ENCODE measurements around the gene SIRPA. TPM values are rescaled to one million over a fixed set of nuclear protein-coding genes. Genes with fewer than 3 reads are reported as not detected.

The SIRPA gene
- total and polyA plus RNA-seq, 2 of the 4 experiments (the other 2 are of a cell fraction): 9.9 to 40.2 TPM

GRCh38 chr20:1932971-1933370 lies 37.8 kb downstream of the SIRPA start:
- intact Hi-C loops (cut with micrococcal nuclease): no loop called here
- no peak overlapping the region for H3K56ac ChIP-seq (ENCODE audit: extremely low read depth, insufficient read depth, low read length)
- H3K79me1 ChIP-seq (ENCODE audit: low read depth in 1 of 2, low read length in 2 of 2): no peaks in the 10 kb centered on the region
- no CpG with 5 or more reads among the region's 2 CpGs for WGBS, 2 experiments (ENCODE audit: extremely low coverage in 2 of 2, insufficient read length in 1 of 2)
- ATAC-seq (ENCODE audit: low read depth) (no peak), DNase-seq (no peak)
- H3K23ac ChIP-seq (ENCODE audit: low read depth, low read length): no peak overlapping the region
- H2BK15ac ChIP-seq (ENCODE audit: low read depth, low read length): no peak overlapping the region
- peaks cover 3% of the 10 kb centered on the region; the same call in 1 of the 2 replicates for H4K20me1 ChIP-seq (ENCODE audit: insufficient read depth, low read length)
- H3K4me3 ChIP-seq (ENCODE audit: insufficient read depth, low read depth, low read length): no peak overlapping the region
- ChIA-PET POLR2A (ENCODE audit: unreplicated experiment) (no interaction called here), CTCF (no interaction called here)
- H3K27ac ChIP-seq (ENCODE audit: insufficient read depth, low read length): no peak overlapping the region
- no peak overlapping the region for H3K9ac ChIP-seq (ENCODE audit: low read depth, low read length)
- H4K5ac ChIP-seq (ENCODE audit: low read depth, low read length): no peak overlapping the region
- H2AK5ac ChIP-seq (ENCODE audit: low read depth, low read length): no peak overlapping the region
- H3K27me3 ChIP-seq (ENCODE audit: control insufficient read depth, insufficient read depth, low read length): no peaks in the 10 kb centered on the region
- BruUV-seq (replicated peaks): no TSS peak
- H4K91ac ChIP-seq (ENCODE audit: insufficient read depth, low read depth, low read length): no peak overlapping the region
- peaks cover 7% of the 10 kb centered on the region for H3K9me1 ChIP-seq (ENCODE audit: insufficient read depth, low read length)
- TF ChIP-seq CEBPB (IDR thresholded peaks at IDR 0.05; ENCODE audit: low read depth, low read length) (no peak), BHLHE40 (IDR thresholded peaks at IDR 0.05; ENCODE audit: low read depth, low read length) (no peak), CHD1 (IDR thresholded peaks at IDR 0.05; ENCODE audit: low read depth, low read length) (no peak), MAZ (IDR thresholded peaks at IDR 0.05; ENCODE audit: borderline replicate concordance, low read depth, low read length) (no peak), RCOR1 (IDR thresholded peaks at IDR 0.05; ENCODE audit: insufficient replicate concordance, low read length) (no peak), RFX5 (IDR thresholded peaks at IDR 0.05; ENCODE audit: low read depth, low read length) (no peak), RAD21 (IDR thresholded peaks at IDR 0.05; ENCODE audit: low read length) (no peak), CTCF (conservative IDR thresholded peaks at IDR 0.05; ENCODE audit: low read depth, low read length) (no peak), NFE2L2 (IDR thresholded peaks at IDR 0.05; ENCODE audit: low read depth, low read length) (no peak), POLR2A (IDR thresholded peaks at IDR 0.05; ENCODE audit: low read depth, low read length) (no peak), FOS (IDR thresholded peaks at IDR 0.05; ENCODE audit: low read depth, low read length) (no peak), MXI1 (IDR thresholded peaks at IDR 0.05; ENCODE audit: borderline replicate concordance, low read depth, low read length) (no peak), MAFK (IDR thresholded peaks at IDR 0.05; ENCODE audit: low read depth, low read length) (no peak), USF2 (IDR thresholded peaks at IDR 0.05; ENCODE audit: low read depth, low read length) (no peak), SMC3 (IDR thresholded peaks at IDR 0.05; ENCODE audit: low read depth, low read length) (no peak)
- TF ChIP-seq, protein P1, sequence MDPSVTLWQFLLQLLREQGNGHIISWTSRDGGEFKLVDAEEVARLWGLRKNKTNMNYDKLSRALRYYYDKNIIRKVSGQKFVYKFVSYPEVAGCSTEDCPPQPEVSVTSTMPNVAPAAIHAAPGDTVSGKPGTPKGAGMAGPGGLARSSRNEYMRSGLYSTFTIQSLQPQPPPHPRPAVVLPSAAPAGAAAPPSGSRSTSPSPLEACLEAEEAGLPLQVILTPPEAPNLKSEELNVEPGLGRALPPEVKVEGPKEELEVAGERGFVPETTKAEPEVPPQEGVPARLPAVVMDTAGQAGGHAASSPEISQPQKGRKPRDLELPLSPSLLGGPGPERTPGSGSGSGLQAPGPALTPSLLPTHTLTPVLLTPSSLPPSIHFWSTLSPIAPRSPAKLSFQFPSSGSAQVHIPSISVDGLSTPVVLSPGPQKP (IDR thresholded peaks at IDR 0.05; ENCODE audit: borderline replicate concordance, low read depth, low read length): no peak
- H3K18ac ChIP-seq (ENCODE audit: low read depth, low read length): no peak overlapping the region
- no peak overlapping the region for H3K14ac ChIP-seq (replicated peaks; ENCODE audit: low read depth, low read length)
- H4K8ac ChIP-seq (ENCODE audit: low read depth in 2 of 2, low read length in 2 of 2): no peak overlapping the region
- dilution Hi-C loops (cut with HindIII; ENCODE audit: low sequenced_read_pairs, unreplicated experiment): no loop called here
- H3K36me3 ChIP-seq (ENCODE audit: control insufficient read depth, insufficient read depth, low read length): peaks cover 23% of the 10 kb centered on the region
- peaks cover 14% of the 10 kb centered on the region for H3K4me1 ChIP-seq (ENCODE audit: control insufficient read depth, insufficient read depth, low read length)
- no peak overlapping the region for H2BK120ac ChIP-seq (ENCODE audit: low read depth, low read length)
- no peaks in the 10 kb centered on the region for H3K9me3 ChIP-seq (ENCODE audit: control insufficient read depth, insufficient read depth, low read length)
- H3K4me2 ChIP-seq (ENCODE audit: low read depth, low read length): no peak overlapping the region
- no peak overlapping the region for H2AK9ac ChIP-seq (replicated peaks; ENCODE audit: low read depth, low read length, poor library complexity)
- no peak overlapping the region for H2BK5ac ChIP-seq (ENCODE audit: low read depth, low read length, poor library complexity, severe bottlenecking)
- H2BK20ac ChIP-seq (ENCODE audit: low read depth, low read length): no peak overlapping the region
- no peak overlapping the region for H2AFZ ChIP-seq (replicated peaks; ENCODE audit: low read length, poor library complexity)
- in situ Hi-C loops (cut with MboI; ENCODE audit: low sequenced_read_pairs): no loop called here
- H3K4ac ChIP-seq (ENCODE audit: low read depth, low read length): no peak overlapping the region
